GF-D8 (cell line): ENCODE results near the gene SMIM20.

ENCODE experiments used
- DNase-seq: peaks from one replicate; lab custom pipeline; 2025; lab: John Stamatoyannopoulos, UW

Gene SMIM20

DNA sequence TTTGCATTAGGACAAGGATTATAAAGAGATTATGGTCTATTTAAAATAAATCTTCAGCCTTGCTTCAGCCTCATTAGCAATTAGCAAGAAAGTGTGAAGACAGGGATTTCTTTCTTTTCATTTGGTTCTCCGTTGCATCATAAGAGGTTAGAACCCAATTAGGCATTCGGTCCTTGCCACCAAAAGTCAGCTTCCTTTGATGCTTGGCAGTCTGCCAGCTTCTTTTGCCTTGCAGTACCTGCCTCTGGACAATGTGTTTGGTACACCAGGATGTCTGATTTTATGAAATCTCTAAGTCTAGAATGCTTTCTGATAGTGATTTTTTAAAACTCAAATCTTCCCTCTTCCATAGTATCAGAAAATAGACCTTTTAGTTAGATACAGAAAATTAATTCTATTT lies 12.4 kb downstream of the SMIM20 start:
- no peak for DNase-seq

DNA sequence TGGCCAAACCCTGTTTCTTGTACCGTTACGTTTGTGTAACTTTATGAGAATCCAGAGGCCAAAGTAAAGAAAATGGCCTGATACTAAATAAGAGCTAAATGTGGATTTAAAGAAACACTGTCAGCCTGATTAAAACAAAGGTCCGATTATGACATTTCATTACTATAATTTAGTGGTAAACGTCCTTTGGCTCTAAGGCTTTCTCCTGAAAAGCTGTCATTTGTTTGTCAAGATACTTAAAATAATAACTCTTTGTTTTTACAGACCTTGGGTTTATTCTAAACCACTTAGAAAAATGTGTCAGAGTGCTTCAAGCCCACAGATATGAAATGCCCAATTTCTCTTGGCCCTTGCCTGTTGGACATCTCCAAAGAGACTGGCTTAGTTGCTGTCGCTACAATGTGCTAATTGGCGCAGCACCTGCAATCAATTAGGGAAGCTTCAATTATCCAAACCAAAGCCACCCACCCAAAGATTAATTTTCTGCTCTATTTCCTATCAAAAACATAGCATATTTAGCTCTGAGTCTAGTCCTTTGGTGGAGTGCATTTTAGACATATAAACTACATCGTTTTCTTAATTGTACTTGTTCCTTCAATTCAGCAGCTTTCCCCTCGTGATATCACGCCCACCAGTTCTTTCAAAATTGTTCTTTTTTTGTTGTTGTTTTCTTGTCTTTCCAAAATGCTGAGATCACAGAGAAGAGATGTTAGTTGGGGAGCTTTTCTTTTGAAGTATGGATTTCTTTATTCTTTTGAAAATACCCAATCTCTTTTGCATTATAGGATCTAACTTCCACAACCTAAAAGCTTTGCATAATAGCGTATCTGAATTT lies 13.6 kb downstream of the SMIM20 start:
- DNase-seq, result no peak

DNA sequence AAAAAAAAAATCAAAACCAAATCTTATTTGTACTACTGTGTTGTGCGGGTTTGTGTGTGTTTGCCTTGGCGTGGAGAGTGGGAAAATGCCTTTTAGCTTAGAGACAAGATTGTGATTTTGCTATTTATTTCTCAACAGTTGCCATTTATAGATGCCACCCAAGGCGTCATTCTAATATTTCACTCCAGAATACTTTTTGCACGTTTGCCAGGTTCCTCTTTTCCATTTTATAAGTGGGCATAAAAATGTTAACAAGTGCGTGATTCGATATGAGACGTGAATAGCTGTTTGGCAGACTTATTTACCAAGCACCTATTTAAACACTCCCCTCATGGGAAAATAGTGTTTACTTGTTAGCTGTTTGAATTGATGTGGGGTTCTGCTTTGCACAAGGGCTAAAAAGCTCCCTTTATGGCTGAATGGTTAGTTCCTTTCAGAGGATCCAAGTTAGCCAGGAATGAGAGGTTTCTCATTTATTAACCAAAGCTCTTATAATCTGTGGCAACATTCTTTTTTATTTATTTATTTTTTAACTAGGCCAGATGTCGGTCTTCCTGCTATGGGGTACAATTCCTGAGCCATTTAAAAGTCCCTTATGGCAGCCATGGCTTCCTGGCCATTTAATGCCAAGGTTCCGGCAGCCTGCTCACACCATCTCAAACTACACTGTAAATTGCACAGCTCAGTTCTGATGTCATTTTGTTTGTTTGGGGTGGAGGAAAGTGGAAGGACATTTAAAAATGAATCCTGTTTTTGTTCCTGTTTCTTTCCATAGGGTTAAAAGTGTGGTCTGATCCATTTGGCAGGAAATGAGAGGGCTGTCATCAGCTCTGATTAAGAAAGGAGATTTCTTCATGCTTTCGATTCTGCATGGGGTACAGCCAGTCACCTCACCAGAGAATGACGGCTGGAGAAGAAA lies 14.6 kb downstream of the SMIM20 start:
- DNase-seq, result no peak

DNA sequence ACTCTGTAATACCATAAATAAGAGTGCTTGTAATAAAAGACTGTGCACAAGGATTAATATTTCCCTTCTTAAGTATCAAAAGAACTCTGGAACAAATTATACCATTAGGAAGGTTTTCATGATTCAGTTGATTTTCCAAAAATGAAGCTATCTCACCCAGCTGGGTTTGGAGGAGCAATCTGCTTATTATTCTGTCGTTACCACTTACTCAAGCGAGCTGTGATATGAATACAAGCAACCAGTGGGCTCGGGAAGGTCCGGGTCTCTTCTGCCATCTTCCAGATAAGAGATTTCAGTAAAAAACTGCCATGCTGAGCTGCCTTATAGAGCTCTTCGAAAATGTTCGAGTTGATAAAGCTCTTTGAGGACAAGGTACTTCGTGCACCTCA lies 15.3 kb downstream of the SMIM20 start:
- no peak for DNase-seq

DNA sequence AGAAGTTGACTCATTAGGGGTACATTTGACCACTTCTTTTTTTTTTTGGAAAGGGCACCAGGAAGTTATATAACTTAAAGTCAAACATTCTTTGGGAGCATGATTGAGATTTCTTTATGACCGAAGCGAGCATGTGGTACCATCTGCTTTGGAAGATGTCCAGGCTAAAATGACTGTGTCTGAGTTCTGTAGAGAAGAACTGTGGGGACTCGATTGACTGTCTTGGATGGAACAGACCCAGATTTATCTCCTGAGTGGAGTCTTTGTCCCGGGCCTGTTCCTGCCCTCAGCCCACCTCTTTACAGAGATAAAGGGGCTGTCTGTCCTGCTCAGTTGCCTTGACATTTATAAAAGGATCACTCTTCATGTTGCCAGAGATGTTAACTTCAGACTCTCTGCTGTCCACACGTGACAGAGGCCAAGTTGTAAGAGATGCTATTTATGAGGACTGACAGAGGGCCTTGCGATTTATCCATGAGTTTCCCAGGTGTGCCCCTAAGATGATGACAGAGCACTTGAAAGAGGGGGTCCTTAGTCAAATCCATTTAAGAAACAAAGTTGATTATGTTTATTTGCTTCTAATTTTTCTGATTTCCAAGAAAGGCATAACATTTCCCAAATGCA lies 16.8 kb downstream of the SMIM20 start:
- no peak for DNase-seq

DNA sequence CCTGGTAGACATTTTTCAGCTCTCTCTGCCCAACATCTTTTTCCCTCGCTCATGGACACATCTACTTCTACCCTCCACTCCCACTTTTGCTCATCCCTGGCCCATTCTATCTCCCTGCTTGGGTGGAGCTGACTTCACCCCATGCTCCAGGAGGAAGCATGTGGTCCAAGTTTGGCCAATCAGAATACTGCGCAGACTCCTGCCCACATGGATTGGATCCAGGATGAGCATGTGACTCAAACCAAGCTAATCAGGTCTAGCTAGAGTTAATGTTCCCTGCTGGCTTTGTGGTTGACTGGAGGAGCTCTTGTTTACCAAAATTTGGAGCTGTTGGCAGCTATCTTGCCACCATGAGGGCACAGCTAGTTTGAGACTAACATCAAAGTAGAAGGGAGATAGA lies 22.7 kb downstream of the SMIM20 start:
- DNase-seq, result no peak

DNA sequence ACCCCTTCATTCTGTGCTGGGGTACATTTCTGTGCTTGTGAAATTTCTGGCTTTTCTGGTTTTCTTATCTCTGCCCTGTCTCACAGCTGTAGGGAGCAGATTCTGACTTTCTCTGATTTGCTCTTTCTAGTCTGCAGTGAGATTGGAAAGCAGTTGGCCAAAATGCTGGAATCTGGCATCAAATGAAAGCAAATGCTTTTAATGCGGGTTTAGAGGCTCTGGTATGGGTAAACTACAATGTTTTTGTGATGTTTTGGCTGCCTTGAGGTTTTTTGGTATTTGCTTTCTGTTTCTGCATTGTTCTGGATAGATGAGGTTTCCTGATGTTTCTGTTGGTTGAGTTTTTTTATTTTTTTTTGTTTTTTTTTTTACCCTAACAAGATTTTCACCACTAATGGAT lies 23.8 kb downstream of the SMIM20 start:
- DNase-seq, result no peak

DNA sequence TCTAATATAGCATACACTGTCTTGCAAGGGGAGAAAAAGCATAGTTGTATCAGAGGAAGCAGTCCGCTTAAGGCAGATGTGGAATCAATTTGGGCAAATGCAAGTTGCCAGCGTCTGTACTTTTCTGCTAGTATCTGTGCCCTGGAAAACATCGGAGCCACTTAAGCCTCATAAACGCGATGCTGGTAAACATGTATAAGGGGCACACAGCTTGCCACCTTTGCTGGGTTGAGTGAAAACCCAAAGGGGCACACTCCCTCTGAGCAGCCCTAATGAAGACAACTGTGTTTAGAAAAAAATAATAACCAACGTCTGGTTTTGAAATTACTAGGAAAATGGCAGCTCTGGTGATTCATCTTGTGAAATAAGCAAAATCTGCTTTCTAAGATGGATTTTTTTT lies 24.3 kb downstream of the SMIM20 start:
- DNase-seq, result no peak

DNA sequence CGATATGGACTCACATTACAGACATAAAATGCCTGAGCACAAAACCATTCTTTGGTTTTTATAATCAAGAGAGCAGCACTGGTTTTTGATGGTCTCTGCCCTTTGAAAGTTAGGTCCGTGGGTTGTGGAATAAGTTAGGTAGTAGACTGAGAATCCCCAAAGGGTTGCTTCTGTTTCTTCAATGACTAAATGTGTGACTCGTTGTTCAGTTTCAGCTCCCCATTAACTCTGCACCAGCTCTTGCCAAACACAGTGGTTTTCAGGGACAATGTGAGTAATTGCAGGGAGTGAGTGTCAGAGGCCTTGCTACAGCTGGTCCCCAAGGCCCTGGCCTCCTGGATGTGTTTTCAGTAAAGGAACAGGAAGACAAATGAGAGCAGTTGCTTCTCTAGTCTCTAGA lies 24.8 kb downstream of the SMIM20 start:
- DNase-seq, result no peak

DNA sequence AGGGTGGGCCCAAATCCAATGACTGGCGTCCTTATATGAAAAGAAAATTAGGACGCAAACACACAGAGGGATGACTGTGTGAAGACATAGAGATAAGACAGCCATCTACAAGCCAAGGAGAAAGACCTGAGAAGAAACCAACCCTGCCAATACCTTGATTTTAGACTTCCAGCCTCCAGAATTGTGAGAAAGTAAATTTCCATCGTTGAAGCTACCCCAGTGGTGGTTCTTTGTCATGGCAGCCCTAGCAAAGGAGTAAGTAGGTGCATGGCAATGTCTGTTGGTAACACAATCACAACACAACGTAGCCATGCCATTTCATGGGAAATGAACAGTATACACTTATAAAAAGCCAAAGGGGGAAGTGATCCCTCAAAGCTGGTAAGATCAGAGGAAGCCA lies 25.3 kb downstream of the SMIM20 start:
- no peak for DNase-seq

DNA sequence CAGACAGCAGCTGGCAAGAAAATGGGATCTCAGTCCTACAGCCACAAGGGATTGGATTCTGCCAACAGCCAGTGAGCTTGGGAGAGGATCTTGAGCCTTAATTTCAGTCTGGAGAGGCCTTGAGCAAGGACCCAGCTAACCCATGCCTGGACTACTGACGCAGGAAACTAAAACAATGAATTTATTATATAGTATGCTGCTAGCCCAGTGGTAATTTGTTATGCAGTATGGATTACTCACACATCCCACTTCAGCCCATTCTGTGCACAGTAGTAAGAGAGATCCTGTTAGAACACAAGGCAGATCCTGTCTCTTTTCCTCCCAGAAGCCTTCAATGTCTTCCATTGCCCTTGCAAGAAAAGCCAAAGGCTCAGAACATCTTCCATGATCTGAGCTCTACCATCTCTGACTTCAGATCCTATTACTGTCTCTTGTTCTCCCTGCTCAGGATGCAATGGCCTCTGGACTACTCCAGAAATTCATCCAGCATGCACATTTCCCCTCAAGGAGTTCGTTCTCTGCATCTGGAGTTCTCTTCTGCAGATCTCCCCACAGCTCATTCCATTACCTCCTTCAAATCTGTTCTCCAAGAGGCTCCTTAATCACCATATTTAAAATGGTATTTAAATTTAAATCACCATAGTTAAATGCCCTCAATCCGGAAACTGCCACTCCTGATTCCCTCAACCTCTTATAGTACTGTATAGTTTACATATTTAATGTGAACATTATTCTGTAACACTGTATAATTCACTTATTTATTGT lies 27.6 kb downstream of the SMIM20 start:
- DNase-seq, result no peak

DNA sequence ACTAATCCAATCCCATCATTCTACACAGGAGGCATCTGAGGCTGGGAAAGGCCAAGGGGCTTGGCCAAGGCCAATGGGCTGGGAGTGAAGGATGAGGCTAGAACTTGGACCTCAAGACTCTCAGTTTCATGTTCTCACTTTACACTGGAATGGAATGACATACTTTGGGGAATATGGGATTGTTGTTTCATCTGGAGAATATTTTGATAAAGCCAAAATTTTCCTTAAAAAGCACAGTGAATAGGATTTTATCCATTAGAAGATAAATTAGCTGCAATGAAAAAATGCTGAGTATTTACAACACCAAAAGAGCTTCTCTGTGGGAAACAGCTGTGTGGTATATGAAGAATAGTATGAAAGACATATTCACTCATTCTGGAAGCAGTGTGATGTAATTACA lies 29.3 kb downstream of the SMIM20 start:
- no peak for DNase-seq

DNA sequence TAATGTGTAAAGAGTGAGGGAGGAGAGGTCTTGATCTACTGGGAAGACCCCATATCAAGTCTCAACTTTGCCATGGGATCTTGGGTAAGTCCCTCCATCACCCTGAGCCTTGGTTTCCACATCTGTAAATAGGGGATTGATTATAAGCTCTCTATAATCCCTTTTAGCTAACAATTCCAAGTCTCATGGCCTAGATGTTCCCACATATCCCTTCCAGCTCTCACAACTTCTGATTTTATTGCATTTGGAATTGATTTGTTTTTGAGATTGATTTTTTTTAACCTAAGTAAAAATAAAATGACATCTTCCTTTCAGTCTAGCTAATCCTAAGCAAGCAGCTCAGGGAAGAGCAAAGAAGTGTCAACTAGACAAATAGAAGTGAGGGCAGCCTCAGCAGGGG lies 29.8 kb downstream of the SMIM20 start:
- DNase-seq, result no peak

DNA sequence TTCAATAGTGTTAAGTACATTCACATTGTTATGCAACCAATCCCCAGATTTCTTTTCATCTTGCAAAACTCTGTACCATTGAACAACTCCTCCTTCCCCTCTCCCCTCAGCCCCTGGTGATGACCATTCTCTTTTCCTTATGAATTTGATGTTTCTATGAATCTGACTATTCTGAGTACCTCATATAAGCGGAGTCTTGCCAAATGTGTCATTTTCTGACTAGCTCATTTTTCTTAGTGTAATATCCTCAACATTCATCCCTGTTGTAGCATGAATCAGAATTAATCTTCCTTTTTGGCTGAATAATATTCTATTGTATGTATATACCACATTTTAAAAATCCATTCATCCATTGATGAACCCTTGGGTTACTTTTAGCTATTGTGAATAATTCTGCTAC lies 34.0 kb downstream of the SMIM20 start:
- DNase-seq, result no peak

DNA sequence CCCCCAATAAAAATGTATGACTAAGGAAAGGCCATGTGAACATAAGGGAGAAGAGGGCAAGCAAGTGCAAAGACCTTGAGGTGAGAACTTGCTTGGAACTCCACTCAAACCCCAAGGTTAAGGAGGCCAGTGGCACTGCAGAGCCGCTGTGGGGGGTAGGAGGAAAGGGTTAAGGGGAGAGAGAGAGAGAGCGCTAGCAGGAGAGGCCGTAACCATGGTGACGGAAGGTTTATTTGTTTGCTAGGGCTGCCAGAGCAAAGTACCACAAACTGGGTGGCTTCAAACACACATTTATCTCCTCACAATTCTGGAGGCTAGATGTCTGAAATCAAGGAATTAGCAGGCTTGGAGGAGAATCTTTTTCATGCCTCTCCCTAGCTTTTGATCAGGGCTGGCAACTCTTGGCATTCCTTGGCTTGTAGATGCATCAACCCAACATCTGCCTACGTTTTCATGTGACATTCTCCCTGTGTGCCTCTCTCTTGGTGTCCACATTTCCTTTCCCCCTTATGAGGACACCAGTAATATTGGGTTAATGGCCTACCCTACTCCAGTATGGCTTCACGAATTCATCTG lies 35.2 kb downstream of the SMIM20 start:
- DNase-seq, result no peak

DNA sequence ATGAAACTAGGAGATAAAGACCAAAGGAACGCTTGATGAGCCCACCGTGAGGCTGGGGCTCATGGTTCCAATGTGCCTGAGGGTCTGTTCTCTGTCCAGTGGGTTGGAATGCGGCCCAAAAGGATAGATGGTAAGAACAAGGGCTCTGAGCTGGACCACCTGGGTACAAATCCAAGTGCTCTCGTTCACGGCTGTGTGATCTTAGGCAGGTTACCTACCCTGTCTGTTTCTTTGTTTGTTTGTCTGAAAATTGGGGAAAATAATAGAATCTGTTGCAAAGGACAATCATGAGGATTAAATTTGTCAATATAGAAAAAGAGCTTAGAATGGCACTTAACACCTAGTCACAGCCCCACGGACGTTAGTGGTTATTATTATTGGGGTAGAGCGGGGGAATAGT lies 36.0 kb downstream of the SMIM20 start:
- no peak for DNase-seq

DNA sequence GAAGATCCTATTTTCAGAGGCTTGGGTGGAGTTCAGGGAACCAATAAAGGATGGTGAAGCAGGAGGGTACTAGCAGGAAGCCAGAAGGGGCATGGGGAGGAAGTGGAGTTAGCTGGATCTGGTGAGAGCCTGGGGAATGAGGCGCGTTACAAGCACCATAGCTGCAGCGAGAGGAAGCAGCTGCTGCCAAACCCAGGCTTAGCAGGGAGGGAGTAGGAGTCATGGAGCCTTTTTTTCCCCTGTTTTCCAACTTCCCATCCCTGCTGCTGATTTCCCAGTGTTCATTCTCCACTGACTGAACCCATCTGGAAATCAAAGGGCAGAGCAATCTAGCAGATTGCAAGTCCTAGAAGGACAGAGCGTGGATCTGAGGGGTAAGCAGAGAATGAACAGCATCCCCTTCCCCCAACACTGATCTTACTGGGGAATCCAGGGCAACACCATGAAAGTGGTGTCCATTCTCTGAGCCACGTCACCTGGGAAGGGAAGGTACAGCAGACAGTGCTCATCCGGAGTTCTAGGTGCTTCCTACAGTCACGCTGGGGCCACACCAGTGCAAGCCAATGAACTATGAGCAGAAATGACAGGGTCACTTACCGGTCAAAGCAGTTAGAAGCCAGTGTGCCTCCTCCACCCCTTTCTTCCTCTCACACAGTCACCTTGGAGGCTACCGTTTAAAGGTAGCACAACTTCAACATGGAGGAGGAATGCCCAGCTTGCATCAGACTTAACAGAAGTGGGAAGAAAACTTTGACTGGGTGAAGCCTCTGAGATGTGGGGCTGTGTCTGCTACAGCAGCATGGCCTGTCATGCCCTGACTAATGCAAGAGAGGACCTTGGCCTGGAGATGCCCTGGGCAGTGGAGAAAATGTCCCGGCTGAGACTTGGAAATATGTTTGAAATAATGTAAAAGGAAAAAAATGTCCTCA lies 36.7 kb downstream of the SMIM20 start:
- DNase-seq, result no peak

DNA sequence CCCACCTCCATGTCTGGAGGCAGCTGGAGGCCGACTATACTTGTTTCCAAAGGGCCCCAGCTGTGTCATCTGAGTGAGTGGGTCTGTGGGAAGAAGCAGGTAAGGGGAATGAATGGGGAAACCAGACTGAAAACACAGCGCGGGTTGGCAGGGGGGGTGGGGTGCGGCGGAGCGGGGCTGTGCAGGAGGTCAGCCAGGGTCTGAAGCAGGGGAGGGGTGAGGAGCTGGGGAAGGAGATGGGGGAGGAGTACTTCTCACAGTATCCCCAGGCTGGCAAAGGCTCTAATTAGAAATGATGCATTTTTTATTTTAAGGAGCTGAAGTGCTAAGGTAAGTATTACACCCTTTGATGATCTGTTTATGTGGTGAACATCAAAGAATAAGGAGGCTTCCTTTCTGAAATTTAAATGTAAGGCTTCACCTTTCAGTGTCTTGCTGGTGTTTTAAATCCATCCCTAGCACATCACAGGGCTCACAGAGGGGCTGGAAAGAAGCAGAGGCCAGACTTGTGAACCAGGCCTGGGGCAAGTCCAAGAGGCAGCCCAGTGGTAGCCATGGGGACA lies 37.5 kb downstream of the SMIM20 start:
- no peak for DNase-seq

DNA sequence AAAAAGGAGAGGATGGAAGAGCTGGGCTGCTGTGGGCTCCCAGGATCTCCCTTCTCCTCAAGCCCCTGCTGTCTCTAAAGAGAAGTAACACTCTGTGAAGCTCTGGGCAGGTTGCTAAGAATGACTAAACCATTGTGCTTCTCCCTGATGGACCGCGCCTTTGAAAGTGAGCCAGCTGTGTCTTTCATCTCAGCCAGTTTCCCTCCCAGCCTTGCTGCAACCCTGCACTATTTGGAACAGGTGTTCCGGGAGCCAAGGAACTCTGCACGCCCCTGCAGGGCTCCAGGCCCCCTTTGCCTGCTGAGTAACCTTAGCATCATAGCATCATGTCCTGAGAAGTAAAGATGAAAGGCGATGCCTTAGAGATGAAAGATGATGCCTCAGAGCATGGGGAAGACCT lies 39.7 kb downstream of the SMIM20 start:
- DNase-seq, result no peak

DNA sequence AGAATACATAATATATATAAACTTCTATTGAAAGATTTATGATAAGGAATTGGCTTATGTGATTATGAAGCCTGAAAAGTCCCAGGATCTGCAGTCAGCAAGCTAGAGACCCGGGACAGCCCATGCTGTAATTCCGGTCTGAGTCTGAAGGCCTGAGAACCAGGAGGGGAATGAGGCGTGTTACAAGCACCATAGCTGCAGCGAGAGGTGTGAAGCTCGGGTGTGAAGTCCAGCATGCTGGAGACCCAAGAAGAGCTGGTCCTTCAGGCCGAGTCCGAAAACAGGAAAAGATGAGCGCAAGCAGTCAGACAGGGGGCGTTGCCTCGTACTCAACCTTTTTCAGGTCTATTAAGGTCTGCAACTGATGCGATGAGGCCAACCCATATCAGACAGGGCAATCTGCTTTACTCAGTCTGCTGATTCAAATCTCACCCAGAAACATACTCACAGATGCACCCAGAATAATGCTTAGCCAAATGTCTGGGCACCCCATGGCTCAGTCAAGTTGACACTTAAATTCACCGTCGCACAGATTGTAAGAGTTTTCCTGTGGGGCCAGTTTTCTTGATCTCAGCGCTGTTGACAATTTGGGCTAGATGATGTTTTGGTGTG lies 40.4 kb downstream of the SMIM20 start:
- no peak for DNase-seq
